Activated CD4-positive, alpha-beta memory T cell treated with anti-CD3 and anti-CD28 coated beads for 36 hours (primary cell): ENCODE measurements around the gene NR4A2. TPM values are rescaled to one million over a fixed set of nuclear protein-coding genes. Genes with fewer than 3 reads are reported as not detected.

ENCODE experiments used
- total RNA-seq, 2 experiments: library from RNA; stranded (reverse); gene quantifications; one replicate each; pipeline ENCODE4 v1.2.3, GENCODE V29; 2021

Gene NR4A2
- total RNA-seq, 2 experiments from 2014 or later: 9.3 to 10.0 TPM

Other genes starting within 250 kb of the NR4A2 start
- 10 to 100 TPM; 27.3 to 28.6 TPM for gene GPD2, start 103.7 kb upstream of the NR4A2 start, total RNA-seq